AG04450 (cell line): ENCODE results near the gene AUTS2. TPM values are rescaled to one million over a fixed set of nuclear protein-coding genes. Genes with fewer than 3 reads are reported as not detected.

Source experiments
- CTCF ChIA-PET: fragments of 300-600, 350-600 bp; formaldehyde crosslinking; extraction: SDS; loops from one replicate; lab custom pipeline; 2022; ENCODE audit warnings: antibody characterized with exemption, inconsistent platforms; lab: Charles Lee
- POLR2A ChIA-PET: fragments of 350-600 bp; formaldehyde crosslinking; extraction: SDS; loops from one replicate; lab custom pipeline; 2021; ENCODE audit warnings: antibody characterized with exemption, inconsistent platforms; lab: Yijun Ruan, JAX
- DNase-seq: peaks from one replicate; pipeline ENCODE4 v3.0.0-alpha.2; 2011; ENCODE audit warnings: low read depth, low spot score
- H3K27ac ChIP-seq: one replicate; pipeline ENCODE4 v1.5.1; 2012; ENCODE audit warnings: low read depth, low read length, control low read depth
- H3K27me3 ChIP-seq: one replicate; pipeline ENCODE4 v1.6.0; 2012; ENCODE audit warnings: low read length; ENCODE audit not compliant: control insufficient read depth, insufficient read depth
- H3K4me3 ChIP-seq: 2 replicates; pipeline ENCODE4 v1.5.1; 2011; ENCODE audit warnings: mild to moderate bottlenecking, low read depth, low read length, control low read depth
- H3K9me3 ChIP-seq: 2 replicates; pipeline ENCODE4 v1.5.1; 2012; ENCODE audit warnings: low read length; ENCODE audit not compliant: control insufficient read depth, insufficient read depth
- polyA plus RNA-seq: library from polyadenylated mRNA; depleted of rRNA; stranded (reverse); fragments of >200 nt; gene quantifications from 2 replicates; pipeline ENCODE4 v1.2.3, GENCODE V29; 2011
- TF ChIP-seq, protein P1 (sequence below): IDR thresholded peaks from 2 replicates; pipeline ENCODE4 v1.5.1; 2011; ENCODE audit warnings: low read depth, low read length, control low read depth, inconsistent platforms

The AUTS2 gene
- polyA plus RNA-seq, 1 experiment, result 1.5 TPM

DNA sequence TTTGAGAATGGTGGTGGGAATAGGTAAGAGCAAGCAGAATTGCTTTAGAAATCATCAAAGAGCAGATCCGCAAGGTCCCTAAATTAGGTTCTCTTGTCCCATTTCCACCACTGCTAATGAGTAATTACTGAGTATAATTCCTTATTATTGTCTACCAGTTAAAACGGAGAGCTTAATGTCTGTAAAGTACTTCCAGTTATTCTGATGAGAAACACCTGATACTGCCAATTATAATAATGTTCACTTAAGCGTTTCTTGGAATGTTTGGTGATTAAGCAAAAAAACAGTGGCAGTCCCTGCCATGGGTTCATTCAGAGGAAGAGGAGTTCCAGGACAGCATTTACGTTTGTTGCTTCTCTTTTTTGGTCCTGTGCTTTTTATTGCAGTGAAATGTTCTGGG lies 1175.1 kb downstream of the AUTS2 start:
- DNase-seq, result no peak
- H3K27me3 ChIP-seq, result no peaks in the 10 kb centered on the region
- ChIA-PET CTCF (interaction anchor here (1.1 kb wide), 1 partner anchor 11 kb away, joined by 3 read pairs; no protein-coding TSS in a partner anchor), POLR2A (no interaction called here)
- H3K9me3 ChIP-seq, result no peaks in the 10 kb centered on the region
- TF ChIP-seq, protein P1, sequence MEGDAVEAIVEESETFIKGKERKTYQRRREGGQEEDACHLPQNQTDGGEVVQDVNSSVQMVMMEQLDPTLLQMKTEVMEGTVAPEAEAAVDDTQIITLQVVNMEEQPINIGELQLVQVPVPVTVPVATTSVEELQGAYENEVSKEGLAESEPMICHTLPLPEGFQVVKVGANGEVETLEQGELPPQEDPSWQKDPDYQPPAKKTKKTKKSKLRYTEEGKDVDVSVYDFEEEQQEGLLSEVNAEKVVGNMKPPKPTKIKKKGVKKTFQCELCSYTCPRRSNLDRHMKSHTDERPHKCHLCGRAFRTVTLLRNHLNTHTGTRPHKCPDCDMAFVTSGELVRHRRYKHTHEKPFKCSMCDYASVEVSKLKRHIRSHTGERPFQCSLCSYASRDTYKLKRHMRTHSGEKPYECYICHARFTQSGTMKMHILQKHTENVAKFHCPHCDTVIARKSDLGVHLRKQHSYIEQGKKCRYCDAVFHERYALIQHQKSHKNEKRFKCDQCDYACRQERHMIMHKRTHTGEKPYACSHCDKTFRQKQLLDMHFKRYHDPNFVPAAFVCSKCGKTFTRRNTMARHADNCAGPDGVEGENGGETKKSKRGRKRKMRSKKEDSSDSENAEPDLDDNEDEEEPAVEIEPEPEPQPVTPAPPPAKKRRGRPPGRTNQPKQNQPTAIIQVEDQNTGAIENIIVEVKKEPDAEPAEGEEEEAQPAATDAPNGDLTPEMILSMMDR, result no peak
- no peak overlapping the region for H3K27ac ChIP-seq
- no peak overlapping the region for H3K4me3 ChIP-seq

DNA sequence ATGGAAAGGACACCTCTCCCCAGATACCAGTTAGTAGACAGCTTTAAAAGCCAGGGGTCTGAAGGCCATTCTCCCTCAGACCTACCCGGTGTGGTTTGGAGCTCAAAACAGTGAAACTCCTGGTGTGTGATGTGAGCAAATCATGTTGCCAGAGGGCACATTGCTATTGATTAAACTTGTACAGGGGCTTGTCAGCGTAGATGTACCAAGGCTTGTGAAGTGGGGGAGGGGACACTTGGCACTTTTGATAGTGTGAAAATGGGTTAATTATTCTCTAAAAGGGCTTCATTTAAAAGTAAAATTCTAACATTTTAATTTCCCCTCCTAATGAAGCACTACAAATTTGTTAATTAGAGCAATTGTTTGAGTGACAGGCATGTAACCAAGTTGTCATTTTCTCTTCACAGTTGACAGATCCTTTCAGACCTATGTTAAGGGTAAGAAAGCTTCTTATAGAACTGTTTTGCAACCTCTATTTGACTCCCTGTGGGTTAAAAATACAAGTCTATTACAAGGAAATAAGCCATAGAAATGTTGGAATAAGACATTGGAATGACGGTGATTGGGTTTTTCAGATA lies 1176.8 kb downstream of the AUTS2 start:
- no peaks in the 10 kb centered on the region for H3K9me3 ChIP-seq
- H3K27ac ChIP-seq, result no peak overlapping the region
- H3K27me3 ChIP-seq, result no peaks in the 10 kb centered on the region
- no peak for DNase-seq
- ChIA-PET POLR2A (no interaction called here), CTCF (interaction anchor here (1.0 kb wide), 1 partner anchor 54 kb away, joined by 4 read pairs; no protein-coding TSS in a partner anchor)
- no peak overlapping the region for H3K4me3 ChIP-seq
- TF ChIP-seq, protein P1, result no peak

DNA sequence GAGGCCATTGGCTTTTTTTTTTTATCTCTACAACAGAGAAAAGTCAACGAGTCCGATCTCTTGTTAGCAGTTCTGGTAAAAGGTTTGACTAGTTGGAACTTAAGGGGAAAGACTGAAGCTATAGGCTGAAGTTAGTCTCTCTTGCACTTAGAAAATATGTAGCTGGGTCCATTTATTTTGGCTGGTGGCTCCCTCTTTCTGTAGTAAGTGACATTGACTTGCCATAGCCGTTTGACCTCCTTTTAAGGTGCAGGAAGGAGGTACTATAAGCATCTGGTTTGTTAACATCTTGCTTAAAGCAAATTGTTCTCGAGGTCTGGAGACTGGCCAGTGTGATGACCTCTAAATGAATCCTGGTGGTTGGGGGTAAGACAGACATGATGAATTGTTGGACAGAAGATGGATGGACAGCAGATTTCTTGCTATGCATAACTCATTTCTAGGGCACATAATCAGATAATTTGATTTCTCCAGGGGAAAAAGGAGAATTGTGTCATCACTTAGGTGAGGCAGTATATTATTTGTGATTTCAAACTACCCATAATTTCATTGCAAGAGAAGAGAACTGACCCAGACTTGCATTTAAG lies 1177.4 kb downstream of the AUTS2 start:
- TF ChIP-seq, protein P1, result peak; percentile 11; the same call in 1 of the 2 replicates
- POLR2A ChIA-PET, result no interaction called here
- H3K27ac ChIP-seq, result no peak overlapping the region
- no peaks in the 10 kb centered on the region for H3K9me3 ChIP-seq
- DNase-seq, result no peak
- no peaks in the 10 kb centered on the region for H3K27me3 ChIP-seq
- H3K4me3 ChIP-seq, result no peak overlapping the region
- CTCF ChIA-PET, result interaction anchor here (1.0 kb wide), 1 partner anchor 54 kb away, joined by 4 read pairs; no protein-coding TSS in a partner anchor

DNA sequence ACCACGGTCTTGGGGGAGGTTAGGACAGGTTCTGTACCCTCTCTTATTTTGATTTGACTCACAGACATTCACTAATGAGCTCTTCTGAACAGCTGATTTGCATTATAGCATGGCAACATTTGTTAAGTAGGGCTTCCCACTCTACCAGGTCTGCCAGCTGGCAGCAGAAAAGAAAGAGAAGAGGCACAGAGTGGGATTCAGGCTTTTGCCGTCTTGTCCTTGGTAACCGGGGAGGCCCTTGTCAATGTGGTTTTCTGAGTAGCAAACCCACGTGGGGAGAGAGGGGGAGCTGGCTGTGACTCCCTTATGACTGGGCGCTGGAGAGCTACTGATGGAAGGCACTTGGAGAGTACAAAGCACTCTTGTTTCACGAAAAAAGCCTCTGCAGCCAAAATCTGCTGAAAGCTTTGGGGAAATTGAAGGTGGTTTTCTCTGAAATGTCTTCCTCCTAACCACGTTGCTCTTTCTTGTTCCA lies 1178.4 kb downstream of the AUTS2 start:
- POLR2A ChIA-PET, result no interaction called here

More for the DNA sequence above, 1178.4 kb downstream of the AUTS2 start:
- no peak for DNase-seq
- TF ChIP-seq, protein P1, result no peak
- Histone ChIP-seq H3K27ac (no peak overlapping the region), H3K27me3 (no peaks in the 10 kb centered on the region), H3K4me3 (no peak overlapping the region), H3K9me3 (no peaks in the 10 kb centered on the region)
- CTCF ChIA-PET, result no interaction called here
